AG04449 (cell line): ENCODE data around the gene HDAC5.

Experiments used
- CTCF ChIA-PET: fragments of 350-600 bp; formaldehyde crosslinking; extraction: SDS; loops from one replicate; lab custom pipeline; 2021; ENCODE audit warnings: antibody characterized with exemption; lab: Yijun Ruan, JAX
- POLR2A ChIA-PET: fragments of 400-600, 350-600 bp; formaldehyde crosslinking; extraction: SDS; loops from one replicate; lab custom pipeline; 2020; ENCODE audit warnings: antibody characterized with exemption, inconsistent platforms; lab: Yijun Ruan, JAX
- DNase-seq: peaks from one replicate; pipeline ENCODE4 v3.0.0-alpha.2; 2010; ENCODE audit warnings: low read depth, low spot score
- H3K4me3 ChIP-seq: 2 replicates; pipeline ENCODE4 v1.5.1; 2011; ENCODE audit warnings: low read depth, mild to moderate bottlenecking, control low read depth, low read length
- CTCF ChIP-seq: IDR thresholded peaks from one replicate; pipeline ENCODE4 v1.5.1; 2011; ENCODE audit warnings: mild to moderate bottlenecking, moderate library complexity, low read length, control low read depth, inconsistent platforms; ENCODE audit not compliant: insufficient read depth; ENCODE audit errors: missing control alignments

Gene HDAC5

GRCh38 chr17:44083250-44083849, 40.1 kb downstream of the HDAC5 start:
- ChIA-PET POLR2A (interaction anchor here (1.4 kb wide), 1 partner anchor 40 kb away, joined by 4 read pairs; the partner anchor contains the start of gene HDAC5), CTCF (interaction anchor here (0.7 to 6.2 kb wide), 9 partner anchors 10 to 85 kb away, joined by 3 to 39 read pairs (median 4); partner anchors contain the start of gene G6PC3)
- peak; percentile 27 for TF ChIP-seq CTCF
- H3K4me3 ChIP-seq = no peak overlapping the region
- DNase-seq = no peak

GRCh38 chr17:44082256-44082927, 41.0 kb downstream of the HDAC5 start:
- ChIA-PET POLR2A (no interaction called here), CTCF (interaction anchor here (1.7 to 6.2 kb wide), 3 partner anchors 9 to 34 kb away, joined by 6 to 39 read pairs (median 14); partner anchors contain the start of gene G6PC3)
- no peak for TF ChIP-seq CTCF

GRCh38 chr17:44081681-44082080, 41.8 kb downstream of the HDAC5 start:
- no peak for DNase-seq
- CTCF ChIA-PET = interaction anchor here (1.2 to 6.2 kb wide), 3 partner anchors 9 to 87 kb away, joined by 3 to 39 read pairs (median 14); partner anchors contain the start of gene G6PC3
- TF ChIP-seq CTCF = no peak
- H3K4me3 ChIP-seq = no peak overlapping the region
- POLR2A ChIA-PET = no interaction called here

More at GRCh38 chr17:44082256-44082927, 41.0 kb downstream of the HDAC5 start:
- DNase-seq = no peak
- H3K4me3 ChIP-seq = no peak overlapping the region

GRCh38 chr17:44079877-44080821, 43.3 kb downstream of the HDAC5 start:
- TF ChIP-seq CTCF = no peak
- ChIA-PET CTCF (interaction anchor here (1.2 kb wide), 1 partner anchor 88 kb away, joined by 3 read pairs; no protein-coding TSS in a partner anchor), POLR2A (interaction anchor here (1.6 kb wide), 1 partner anchor 58 kb away, joined by 3 read pairs; no protein-coding TSS in a partner anchor)
- no peak for DNase-seq
- no peak overlapping the region for H3K4me3 ChIP-seq

- no peak for DNase-seq
- POLR2A ChIA-PET = interaction anchor here (1.0 kb wide), 1 partner anchor 33 kb away, joined by 3 read pairs; no protein-coding TSS in a partner anchor
- no peak overlapping the region for H3K4me3 ChIP-seq
- TF ChIP-seq CTCF = no peak
- CTCF ChIA-PET = interaction anchor here (1.0 to 1.2 kb wide), 4 partner anchors 37 to 200 kb away, joined by 3 to 5 read pairs (median 4); partner anchors contain the start of gene ASB16
Measured at GRCh38 chr17:44078412-44078811, 45.0 kb downstream of the HDAC5 start.
